ENCODE measurements around the gene ZNF385C.

GRCh38 chr17:42124256-42124655 is 26.0 kb upstream of the ZNF385C start:
- TF ChIP-seq POLR2A (IDR thresholded peaks at IDR 0.05; ENCODE audit: low read depth, low read length) = no peak
- no peak for TF ChIP-seq POLR2AphosphoS5 (IDR thresholded peaks at IDR 0.05; ENCODE audit: low read depth, low read length)
- no peak for TF ChIP-seq SPI1 (IDR thresholded peaks at IDR 0.05; ENCODE audit: low read depth, low read length)
- no peak for TF ChIP-seq TAF1 (IDR thresholded peaks at IDR 0.05; ENCODE audit: low read depth, low read length)
- TF ChIP-seq POU2F2 (IDR thresholded peaks at IDR 0.05; ENCODE audit: low read depth, low read length) = no peak
- no peak for TF ChIP-seq PAX5 (IDR thresholded peaks at IDR 0.05; ENCODE audit: insufficient read depth, low read length, severe bottlenecking)

Data from GM12891 (cell line).